HCT116 (cell line): ENCODE measurements around the gene MTG2. TPM values are rescaled to one million over a fixed set of nuclear protein-coding genes. Genes with fewer than 3 reads are reported as not detected.

Experiments
- ATAC-seq: fragments of 200-7000 bp; cut with Tn5 transposase; 2 replicates; pipeline ENCODE4 v1.9.1; 2020; ENCODE audit warnings: mild to moderate bottlenecking, moderate library complexity
- BruUV-seq: library from RNA; stranded (reverse); fragments of 400-500 nt; replicated peaks from 2 replicates; lab custom pipeline; 2021; lab: Mats Ljungman, UMichigan
- CTCF ChIA-PET: fragments of 300-600 bp; sonication (Branson Sonifier 250); formaldehyde crosslinking; loops from one replicate; lab custom pipeline; 2021; ENCODE audit warnings: antibody characterized with exemption; lab: Charles Lee
- POLR2A ChIA-PET: fragments of 300-600, 350-600 bp; sonication (Branson Sonifier 250); formaldehyde crosslinking; loops from one replicate; lab custom pipeline; 2021; ENCODE audit warnings: antibody characterized with exemption; lab: Charles Lee
- RAD21 ChIA-PET, 2 experiments: fragments of 300-600 bp; sonication (Branson Sonifier 250); formaldehyde crosslinking; loops; one replicate each; lab custom pipeline; 2023; ENCODE audit warnings: low total read pairs in 2 of 2; ENCODE audit not compliant: uncharacterized antibody in 2 of 2, unreplicated experiment in 2 of 2, low non-redundant PET in 1 of 2; lab: Charles Lee
- DNase-seq: peaks from one replicate; pipeline ENCODE4 v3.0.0-alpha.2; 2010; ENCODE audit warnings: low read depth, low spot score
- H2AFZ ChIP-seq: fragments of 200-600 bp; shearing (Covaris generic), sonication (generic); 2 replicates; pipeline ENCODE4 v1.6.1; 2017; ENCODE audit warnings: low read depth, mixed run types, mixed read lengths, antibody characterized with exemption, low read length; ENCODE audit not compliant: poor library complexity, severe bottlenecking
- H3K27ac ChIP-seq: 2 replicates; pipeline ENCODE4 v1.5.1; 2012; ENCODE audit warnings: low read depth, low read length
- H3K27me3 ChIP-seq: fragments of 200-600 bp; sonication (generic); 2 replicates; pipeline ENCODE4 v1.6.1; 2016; ENCODE audit warnings: mixed run types, low read length, mixed read lengths; ENCODE audit not compliant: insufficient read depth
- H3K36me3 ChIP-seq, 2 experiments: fragments of 200-500 bp in 1 of 2; fragments of 200-600 bp in 1 of 2; sonication (Bioruptor generic) in 1 of 2; sonication (generic) in 1 of 2; 2 replicates each; pipeline versions ENCODE4 v1.5.1 to v1.6.1; 2014 to 2016; ENCODE audit warnings: low read length in 2 of 2, inconsistent platforms in 1 of 2, mixed read lengths in 1 of 2, mixed run types in 1 of 2; ENCODE audit not compliant: insufficient read depth in 2 of 2, control insufficient read depth in 1 of 2
- H3K4me1 ChIP-seq, 2 experiments: fragments of 200-600 bp in 1 of 2; sonication (generic) in 1 of 2; 2 replicates each; pipeline versions ENCODE4 v1.5.1 to v1.6.1; 2012 to 2017; ENCODE audit warnings: low read length in 2 of 2, inconsistent platforms in 1 of 2, mild to moderate bottlenecking in 1 of 2, mixed read lengths in 1 of 2, mixed run types in 1 of 2, moderate library complexity in 1 of 2; ENCODE audit not compliant: insufficient read depth in 2 of 2, control insufficient read depth in 1 of 2
- H3K4me2 ChIP-seq: fragments of 200-600 bp; sonication (generic); 2 replicates; pipeline ENCODE4 v1.6.1; 2017; ENCODE audit warnings: mixed run types, low read length, mixed read lengths
- H3K4me3 ChIP-seq, 2 experiments: fragments of 200-600 bp in 1 of 2; sonication (generic) in 1 of 2; replicated peaks in 1 of 2; 2 replicates each; pipeline ENCODE4 v1.5.1; 2011 to 2016; ENCODE audit warnings: low read length in 2 of 2, control low read depth in 1 of 2, low read depth in 1 of 2, mild to moderate bottlenecking in 1 of 2, mixed read lengths in 1 of 2, mixed run types in 1 of 2
- H3K79me2 ChIP-seq: fragments of 200-600 bp; sonication (generic); 2 replicates; pipeline ENCODE4 v1.6.1; 2017; ENCODE audit warnings: mild to moderate bottlenecking, mixed run types, low read length, moderate library complexity, mixed read lengths; ENCODE audit not compliant: insufficient read depth
- H3K9ac ChIP-seq: fragments of 200-600 bp; sonication (generic); 2 replicates; pipeline ENCODE4 v1.6.1; 2016; ENCODE audit warnings: low read length, mixed read lengths
- H3K9me2 ChIP-seq: fragments of 200-600 bp; sonication (generic), shearing (Covaris generic); 2 replicates; pipeline ENCODE4 v1.6.1; 2017; ENCODE audit warnings: mixed run types, mild to moderate bottlenecking, moderate library complexity; ENCODE audit not compliant: insufficient read depth
- H3K9me3 ChIP-seq, 2 experiments: fragments of 200-500 bp in 1 of 2; fragments of 200-600 bp in 1 of 2; sonication (Bioruptor generic) in 1 of 2; sonication (generic) in 1 of 2; 2 replicates each; pipeline ENCODE4 v1.6.1; 2014 to 2017; ENCODE audit warnings: low read length in 2 of 2, mixed read lengths in 2 of 2, inconsistent platforms in 1 of 2, low read depth in 1 of 2, mild to moderate bottlenecking in 1 of 2, mixed run types in 1 of 2, moderate library complexity in 1 of 2; ENCODE audit not compliant: control insufficient read depth in 1 of 2, insufficient read depth in 1 of 2
- H4K20me1 ChIP-seq: fragments of 200-600 bp; sonication (generic), shearing (Covaris generic); 2 replicates; pipeline ENCODE4 v1.6.1; 2017; ENCODE audit warnings: mixed run types, mild to moderate bottlenecking, moderate library complexity; ENCODE audit not compliant: insufficient read depth
- CEBPB ChIP-seq: IDR thresholded peaks from 2 replicates; pipeline ENCODE4 v1.6.1; 2012; ENCODE audit warnings: low read depth
- EZH2 ChIP-seq: fragments of 200-600 bp; sonication (generic); IDR thresholded peaks from 2 replicates; pipeline ENCODE4 v1.6.1; 2017; ENCODE audit warnings: antibody characterized with exemption, mixed run types
- EZH2phosphoT487 ChIP-seq: fragments of 200-600 bp; IDR thresholded peaks from 2 replicates; pipeline ENCODE4 v1.6.1; 2018; ENCODE audit warnings: antibody characterized with exemption, borderline replicate concordance
- FOSL1 ChIP-seq: IDR thresholded peaks from 2 replicates; pipeline ENCODE4 v1.6.1; 2012; ENCODE audit warnings: low read depth
- JUND ChIP-seq: IDR thresholded peaks from 2 replicates; pipeline ENCODE4 v1.6.1; 2012
- POLR2AphosphoS5 ChIP-seq: IDR thresholded peaks from 2 replicates; pipeline ENCODE4 v1.6.1; 2011; ENCODE audit warnings: mild to moderate bottlenecking, low read depth, low read length, moderate library complexity
- SRF ChIP-seq: IDR thresholded peaks from 2 replicates; pipeline ENCODE4 v1.6.1; 2012; ENCODE audit warnings: low read depth
- TCF7L2 ChIP-seq: IDR thresholded peaks from 2 replicates; pipeline ENCODE4 v1.7.0; 2011; ENCODE audit warnings: borderline replicate concordance, inconsistent platforms; ENCODE audit not compliant: insufficient read depth, insufficient read length; ENCODE audit errors: extremely low read depth
- YY1 ChIP-seq: IDR thresholded peaks from 2 replicates; pipeline ENCODE4 v1.6.1; 2011; ENCODE audit warnings: low read length, low read depth, moderate library complexity, mild to moderate bottlenecking; ENCODE audit not compliant: insufficient replicate concordance; ENCODE audit errors: extremely low read depth
- ZBTB33 ChIP-seq: IDR thresholded peaks from 2 replicates; pipeline ENCODE4 v1.6.1; 2011; ENCODE audit warnings: mild to moderate bottlenecking, low read length, moderate library complexity; ENCODE audit not compliant: insufficient replicate concordance; ENCODE audit errors: extremely low read depth
- ZFX ChIP-seq: fragments of 450-650 bp; IDR thresholded peaks from 2 replicates; pipeline ENCODE4 v1.6.1; 2017
- intact Hi-C: fragments of 100-400 bp; cut with micrococcal nuclease; formaldehyde crosslinking; loops from 2 replicates; pipeline ENCODE4 v1.10.0; 2022
- total RNA-seq: library from RNA; stranded (reverse); gene quantifications from one replicate; pipeline ENCODE4 v1.2.1, GENCODE V29; 2021; ENCODE audit not compliant: unreplicated experiment

MTG2 gene
- total RNA-seq, 1 experiment from 2014 or later, result 43.3 TPM

GRCh38 chr20:62148908-62149314 lies 33.9 kb upstream of the MTG2 start:
- no TSS peak for BruUV-seq
- Histone ChIP-seq H3K4me1 (peaks cover 6 to 12% of the 10 kb centered on the region in 2 experiments), H3K9me3 (no peaks in the 10 kb centered on the region), H3K4me2 (no peak overlapping the region), H3K79me2 (peaks cover 99% of the 10 kb centered on the region), H3K36me3 (peaks cover 0 to 31% of the 10 kb centered on the region in 2 experiments; a peak in 2 of 4 replicates), H3K4me3 (no peak overlapping the region), H4K20me1 (peaks cover 14% of the 10 kb centered on the region; the same call in 1 of the 2 replicates), H3K9me2 (no peaks in the 10 kb centered on the region), H3K9ac (no peak overlapping the region), H2AFZ (no peak overlapping the region), H3K27ac (no peak overlapping the region)
- POLR2A ChIA-PET, result no interaction called here
- RAD21 ChIA-PET, result no interaction called here
- ATAC-seq (no peak), DNase-seq (no peak)
- intact Hi-C loops, result no loop called here
- TF ChIP-seq TCF7L2, result no peak
- TF ChIP-seq CEBPB, result no peak
- TF ChIP-seq YY1, result no peak
- TF ChIP-seq SRF, result no peak
- TF ChIP-seq EZH2, result no peak
- no peak for TF ChIP-seq POLR2AphosphoS5
- no peak for TF ChIP-seq FOSL1
- TF ChIP-seq ZFX, result no peak
- TF ChIP-seq JUND, result no peak
- TF ChIP-seq EZH2phosphoT487, result no peak
- no peak for TF ChIP-seq ZBTB33
- TF ChIP-seq, all 23 proteins: peak for 0
- no peaks in the 10 kb centered on the region for H3K27me3 ChIP-seq
- CTCF ChIA-PET, result no interaction called here
